ENCODE data around the gene RARRES2. TPM values are rescaled to one million over a fixed set of nuclear protein-coding genes. Genes with fewer than 3 reads are reported as not detected.

The RARRES2 gene
- total and polyA plus RNA-seq, 2 of the 13 experiments (the other 11 are each of a cell fraction or from before 2014, with no cell fraction given): 134 to 172 TPM

GRCh38 chr7:150388709-150389531 is 47.5 kb upstream of the RARRES2 start:
- CTCF ChIA-PET (ENCODE audit: low intra/inter-chr PET ratio, low total read pairs): interaction anchor here (0.8 to 2.5 kb wide), 4 partner anchors 10 to 103 kb away, joined by 3 to 45 read pairs (median 8); partner anchors contain the start of gene ZNF775
- Histone ChIP-seq H2AFZ (ENCODE audit: low read length) (no peak overlapping the region), H3K9me3 (ENCODE audit: low read length) (no peaks in the 10 kb centered on the region), H3K4me1 (ENCODE audit: insufficient read depth, low read length) (peaks cover 55% of the 10 kb centered on the region), H4K20me1 (ENCODE audit: insufficient read depth, low read length) (no peaks in the 10 kb centered on the region), H3K4me3 (replicated peaks in 1 of 3; ENCODE audit: insufficient read depth in 1 of 3, low read depth in 2 of 3, low read length in 3 of 3) (no peak overlapping the region), H3K27ac (ENCODE audit: extremely low read length, insufficient read depth, low read length) (peak overlapping the region; percentile 86), H3K4me2 (ENCODE audit: low read depth, low read length) (peak overlapping the region; percentile 43), H3K9ac (ENCODE audit: insufficient read depth, low read depth, low read length) (peak overlapping the region; percentile 56), H3K79me2 (ENCODE audit: insufficient read depth, low read length) (peaks cover 12% of the 10 kb centered on the region), H3K27me3 (ENCODE audit: control insufficient read depth in 1 of 2, insufficient read depth in 2 of 2, low read length in 2 of 2) (no peaks in the 10 kb centered on the region), H3K36me3 (replicated peaks in 1 of 2; ENCODE audit: control insufficient read depth in 1 of 2, insufficient read depth in 2 of 2, low read length in 2 of 2) (peaks cover 0 to 3% of the 10 kb centered on the region in 2 experiments; a peak in 2 of 5 replicates)
- ATAC-seq (peak; percentile 93), DNase-seq (ENCODE audit: low spot score) (peak; percentile 98), FAIRE-seq (peak; percentile 99)
- no TSS peak for BruUV-seq (replicated peaks)
- POLR2A ChIA-PET: interaction anchor here (0.8 to 8.7 kb wide), 18 partner anchors 9 to 103 kb away, joined by 3 to 181 read pairs (median 5); partner anchors contain the start of genes ACTR3C, LRRC61 and REPIN1
- intact Hi-C loops (cut with micrococcal nuclease; ENCODE audit: unreplicated experiment) (loop anchor here (1.0 to 5.0 kb wide), 7 partner anchors 16 to 103 kb away; partner anchors contain the start of genes ACTR3C, LRRC61 and RARRES2), in situ Hi-C loops (cut with HindIII; ENCODE audit: extremely low pct_ligation_motif_present, low pct_unique_long_range_greater_than_20kb) (no loop called here)
- WGBS (ENCODE audit: low lambda C conversion rate): 60% methylated on average over 8 of the region's 20 CpGs
- TF ChIP-seq NFIC (IDR thresholded peaks at IDR 0.05; ENCODE audit: low read length) (peak; percentile 76), IRF1 (CRISPR knock-in tag; IDR thresholded peaks at IDR 0.05; ENCODE audit: low read depth) (no peak), ZNF383 (CRISPR knock-in tag; IDR thresholded peaks at IDR 0.05; ENCODE audit: borderline replicate concordance) (no peak), STAT5B (CRISPR knock-in tag; IDR thresholded peaks at IDR 0.05) (no peak; the same call in 1 of the 2 replicates), PHF5A (CRISPR knock-in tag; IDR thresholded peaks at IDR 0.05; ENCODE audit: low read depth, unreplicated experiment) (peak; percentile 93), GFI1 (CRISPR knock-in tag; IDR thresholded peaks at IDR 0.05; ENCODE audit: borderline replicate concordance) (peak; percentile 79), HDAC1 (CRISPR knock-in tag; IDR thresholded peaks at IDR 0.05) (peak; percentile 86), ZBTB38 (CRISPR knock-in tag; IDR thresholded peaks at IDR 0.05) (peak; percentile 84), DMAP1 (CRISPR knock-in tag; IDR thresholded peaks at IDR 0.05) (peak; percentile 94), NONO (IDR thresholded peaks at IDR 0.05) (no peak), NONO (CRISPR knock-in tag; conservative IDR thresholded peaks at IDR 0.05) (peak; percentile 81), POGZ (CRISPR knock-in tag; IDR thresholded peaks at IDR 0.05) (peak; percentile 86), ZNF639 (CRISPR knock-in tag; conservative IDR thresholded peaks at IDR 0.05) (peak; percentile 85), IRX3 (CRISPR knock-in tag; IDR thresholded peaks at IDR 0.05; ENCODE audit: borderline replicate concordance, low read depth) (no peak; the same call in 1 of the 2 replicates), SCMH1 (CRISPR knock-in tag; IDR thresholded peaks at IDR 0.05; ENCODE audit: borderline replicate concordance) (no peak)
- TF ChIP-seq, protein P1, sequence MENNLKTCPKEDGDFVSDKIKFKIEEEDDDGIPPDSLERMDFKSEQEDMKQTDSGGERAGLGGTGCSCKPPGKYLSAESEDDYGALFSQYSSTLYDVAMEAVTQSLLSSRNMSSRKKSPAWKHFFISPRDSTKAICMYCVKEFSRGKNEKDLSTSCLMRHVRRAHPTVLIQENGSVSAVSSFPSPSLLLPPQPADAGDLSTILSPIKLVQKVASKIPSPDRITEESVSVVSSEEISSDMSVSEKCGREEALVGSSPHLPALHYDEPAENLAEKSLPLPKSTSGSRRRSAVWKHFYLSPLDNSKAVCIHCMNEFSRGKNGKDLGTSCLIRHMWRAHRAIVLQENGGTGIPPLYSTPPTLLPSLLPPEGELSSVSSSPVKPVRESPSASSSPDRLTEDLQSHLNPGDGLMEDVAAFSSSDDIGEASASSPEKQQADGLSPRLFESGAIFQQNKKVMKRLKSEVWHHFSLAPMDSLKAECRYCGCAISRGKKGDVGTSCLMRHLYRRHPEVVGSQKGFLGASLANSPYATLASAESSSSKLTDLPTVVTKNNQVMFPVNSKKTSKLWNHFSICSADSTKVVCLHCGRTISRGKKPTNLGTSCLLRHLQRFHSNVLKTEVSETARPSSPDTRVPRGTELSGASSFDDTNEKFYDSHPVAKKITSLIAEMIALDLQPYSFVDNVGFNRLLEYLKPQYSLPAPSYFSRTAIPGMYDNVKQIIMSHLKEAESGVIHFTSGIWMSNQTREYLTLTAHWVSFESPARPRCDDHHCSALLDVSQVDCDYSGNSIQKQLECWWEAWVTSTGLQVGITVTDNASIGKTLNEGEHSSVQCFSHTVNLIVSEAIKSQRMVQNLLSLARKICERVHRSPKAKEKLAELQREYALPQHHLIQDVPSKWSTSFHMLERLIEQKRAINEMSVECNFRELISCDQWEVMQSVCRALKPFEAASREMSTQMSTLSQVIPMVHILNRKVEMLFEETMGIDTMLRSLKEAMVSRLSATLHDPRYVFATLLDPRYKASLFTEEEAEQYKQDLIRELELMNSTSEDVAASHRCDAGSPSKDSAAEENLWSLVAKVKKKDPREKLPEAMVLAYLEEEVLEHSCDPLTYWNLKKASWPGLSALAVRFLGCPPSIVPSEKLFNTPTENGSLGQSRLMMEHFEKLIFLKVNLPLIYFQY (CRISPR knock-in tag; IDR thresholded peaks at IDR 0.05; ENCODE audit: borderline replicate concordance): peak; percentile 81; the same call in 1 of the 2 replicates

Measured in HepG2 (cell line).